ENCODE results near the gene PINLYP. TPM values are rescaled to one million over a fixed set of nuclear protein-coding genes. Genes with fewer than 3 reads are reported as not detected.
A peak's percentile ranks its signal among the peaks of the same experiment; 100 is the strongest.

Gene PINLYP
- total RNA-seq, 1 donor from 2014 or later, result 11.8 TPM

DNA sequence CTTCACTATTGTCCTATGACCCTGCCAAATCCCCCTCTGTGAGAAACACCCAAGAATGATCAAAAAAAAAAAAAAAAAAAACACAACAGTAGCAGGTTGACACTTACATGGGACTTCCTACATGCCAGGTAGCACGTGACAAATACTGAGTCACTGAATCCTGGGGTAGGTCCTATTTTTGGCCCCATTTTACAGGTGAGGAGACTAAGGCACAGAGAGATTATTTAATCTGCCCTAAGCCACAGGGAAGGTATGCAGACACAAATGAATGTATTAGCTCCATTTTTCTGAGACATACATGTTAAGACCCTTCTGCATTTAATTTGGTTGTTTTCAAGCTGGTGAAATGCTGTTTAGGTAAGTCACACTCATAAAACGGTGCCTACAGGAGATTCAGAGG, 26.9 kb upstream of the PINLYP start:
- DNase-seq (ENCODE audit: low spot score), result no peak

DNA sequence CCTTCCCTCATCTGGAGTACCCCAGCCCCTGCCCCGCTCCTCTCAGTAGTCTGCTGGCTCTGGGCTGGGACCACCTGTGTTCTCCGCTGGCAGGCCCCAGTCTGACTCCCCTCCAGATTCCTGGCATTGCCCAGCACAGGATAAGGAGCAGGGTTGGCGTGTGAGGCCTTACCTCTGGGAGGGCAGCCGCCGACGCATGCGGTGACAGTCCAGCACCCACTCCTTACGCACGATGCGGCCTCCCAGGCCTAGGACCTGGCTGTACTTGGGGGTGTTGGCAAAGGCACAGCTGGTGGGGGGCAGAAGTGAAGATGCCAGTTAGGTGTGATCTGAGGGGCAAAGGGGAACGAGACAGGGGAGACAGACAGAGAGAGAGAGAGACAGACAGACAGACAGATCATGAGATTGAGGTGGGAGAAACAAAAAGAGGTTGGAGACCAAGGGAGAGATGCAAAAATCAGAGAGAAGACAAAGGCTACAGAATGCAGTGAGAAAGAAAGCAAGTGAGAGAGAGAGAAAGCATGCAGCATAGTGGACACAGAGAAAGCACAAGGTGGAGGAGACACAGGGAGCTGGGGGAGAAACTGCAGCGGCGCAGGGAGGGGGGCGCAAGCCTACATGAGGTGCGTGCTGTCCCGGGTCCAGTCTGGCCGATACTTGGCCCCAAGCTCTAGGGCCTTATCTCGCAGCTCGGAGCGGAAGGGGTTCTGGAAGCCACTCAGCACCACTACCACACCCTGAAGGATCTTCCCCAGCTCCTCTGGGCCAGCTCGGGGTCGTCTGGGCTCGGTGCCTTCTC, 24.0 kb upstream of the PINLYP start:
- DNase-seq (ENCODE audit: low spot score), result no peak

DNA sequence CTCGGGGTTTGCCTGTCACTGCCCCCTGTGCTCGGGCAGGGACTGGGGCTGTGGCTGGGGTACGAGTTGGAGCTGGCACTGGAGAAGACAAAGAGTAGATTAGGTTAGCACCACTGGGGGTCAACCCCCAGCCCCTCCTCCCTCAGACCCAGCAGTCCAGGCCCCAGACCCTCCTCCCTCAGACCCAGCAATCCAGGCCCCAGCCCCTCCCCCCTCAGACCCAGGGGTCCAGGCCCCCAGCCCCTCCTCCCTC, 23.5 kb upstream of the PINLYP start:
- no peak for DNase-seq (ENCODE audit: low spot score)

GRCh38 chr19:43552616-43553015, 23.0 kb upstream of the PINLYP start:
- DNase-seq (ENCODE audit: low spot score), result no peak

GRCh38 chr19:43553656-43554055, 21.9 kb upstream of the PINLYP start:
- no peak for DNase-seq (ENCODE audit: low spot score)

GRCh38 chr19:43554317-43554895, 21.2 kb upstream of the PINLYP start:
- no peak for DNase-seq (ENCODE audit: low spot score)

GRCh38 chr19:43555185-43555770, 20.3 kb upstream of the PINLYP start:
- DNase-seq (ENCODE audit: low spot score), result peak; percentile 69

DNA sequence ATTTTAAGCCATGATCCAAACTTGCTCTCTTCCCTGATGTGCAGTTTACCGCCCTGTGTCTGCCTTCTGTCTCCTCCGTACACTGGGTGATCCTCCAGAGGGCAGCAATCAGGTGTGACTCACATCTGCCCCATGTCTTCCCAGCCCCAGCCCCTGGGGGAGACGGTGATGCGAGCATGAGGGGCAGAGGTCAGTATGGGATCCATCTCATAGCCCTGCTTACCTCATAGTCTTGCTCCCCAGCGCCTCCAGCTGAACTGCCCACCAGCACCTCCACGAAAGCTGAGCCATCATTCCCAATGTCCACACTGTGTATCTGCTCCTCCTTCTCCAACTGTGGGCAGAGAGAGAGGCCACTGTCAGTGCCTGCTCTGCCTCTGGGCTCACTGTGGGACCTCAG, 14.9 kb upstream of the PINLYP start:
- DNase-seq (ENCODE audit: low spot score), result no peak

DNA sequence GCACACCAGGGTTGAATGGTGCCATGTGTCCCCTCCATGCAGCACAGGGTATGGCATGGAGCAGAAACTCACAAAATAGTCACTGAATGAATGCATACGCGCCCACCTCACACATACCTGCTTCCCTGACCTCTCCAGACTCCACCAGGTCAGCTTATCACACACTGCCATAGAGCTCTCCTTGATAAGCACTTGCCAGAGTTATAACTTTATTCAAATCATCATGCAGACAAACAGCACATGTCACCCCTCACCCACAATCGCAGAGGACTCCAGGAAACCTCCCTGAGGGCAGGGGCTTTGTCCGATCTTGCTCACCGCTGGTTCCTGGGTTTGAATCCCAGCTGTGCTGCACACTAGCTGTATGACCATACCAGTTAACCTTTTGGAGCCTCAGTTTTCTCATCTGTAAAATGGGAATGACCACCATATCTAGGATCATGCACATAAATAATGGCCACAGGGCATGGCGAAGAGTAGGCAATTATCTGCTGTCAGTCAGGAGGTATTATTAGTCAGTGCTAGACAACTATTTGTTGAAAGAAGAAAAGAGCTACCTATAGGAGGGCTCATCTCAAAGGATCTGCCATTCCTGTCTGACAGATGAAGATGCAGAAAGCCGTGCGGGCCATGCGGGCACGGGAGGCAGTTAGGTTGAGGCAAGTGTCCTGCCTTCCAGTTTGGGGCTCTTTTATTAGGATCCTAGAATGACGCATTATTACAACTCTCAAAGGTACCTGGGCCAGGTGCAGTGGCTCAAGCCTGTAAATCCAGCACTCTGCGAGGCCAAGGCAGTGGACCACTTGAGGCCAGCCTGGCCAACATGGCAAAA, 14.2 kb upstream of the PINLYP start:
- DNase-seq (ENCODE audit: low spot score), result no peak

GRCh38 chr19:43562226-43562697, 13.3 kb upstream of the PINLYP start:
- no peak for DNase-seq (ENCODE audit: low spot score)

DNA sequence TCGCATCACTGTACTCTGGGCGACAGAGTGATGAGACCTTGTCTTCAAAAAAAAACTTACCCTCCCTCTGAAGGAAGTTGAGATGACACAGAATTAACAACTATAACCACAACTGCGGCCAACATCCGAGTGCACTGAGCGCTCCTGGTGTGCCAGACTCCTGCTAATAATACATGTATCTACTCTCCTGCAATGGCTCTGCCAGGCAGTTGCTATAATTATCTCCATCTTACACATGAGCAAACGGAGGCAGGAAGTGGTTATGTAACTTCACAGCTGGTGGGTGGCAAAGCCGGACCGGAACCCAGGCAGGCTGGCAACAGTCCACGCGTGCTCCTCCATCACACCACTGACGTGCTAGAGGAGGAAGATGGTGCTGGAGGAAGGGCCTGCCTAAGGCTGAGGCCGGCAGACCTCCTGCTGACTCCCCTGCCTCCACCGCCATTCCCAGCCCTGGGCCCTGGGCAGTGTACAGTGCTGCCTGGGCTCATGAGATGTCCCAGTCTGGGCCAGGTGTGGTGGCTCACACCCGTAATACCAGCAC, 12.8 kb upstream of the PINLYP start:
- DNase-seq (ENCODE audit: low spot score), result peak; percentile 76

GRCh38 chr19:43563816-43564457, 11.7 kb upstream of the PINLYP start:
- no peak for DNase-seq (ENCODE audit: low spot score)

- DNase-seq (ENCODE audit: low spot score), result no peak
Observed at GRCh38 chr19:43564800-43565199, 10.8 kb upstream of the PINLYP start.

DNA sequence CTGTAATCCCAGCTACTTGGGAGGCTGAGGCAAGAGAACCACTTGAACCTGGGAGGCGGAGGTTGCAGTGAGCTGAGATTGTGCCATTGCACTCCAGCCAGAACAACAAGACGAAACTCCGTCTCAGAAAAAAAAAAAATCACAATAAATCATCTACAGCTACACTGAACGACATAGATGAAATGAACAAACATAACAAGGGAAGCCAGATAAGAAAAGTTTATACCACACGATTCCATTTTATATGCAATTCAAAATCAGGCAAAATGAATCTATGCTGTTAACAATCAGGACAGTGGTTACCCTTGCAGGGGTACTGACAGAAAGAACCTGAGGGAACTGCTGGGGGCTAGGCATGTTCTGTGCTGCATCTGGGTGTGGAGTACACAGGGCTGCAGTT, 5.9 kb upstream of the PINLYP start:
- no peak for DNase-seq (ENCODE audit: low spot score)

GRCh38 chr19:43570174-43570791, 5.3 kb upstream of the PINLYP start:
- no peak for DNase-seq (ENCODE audit: low spot score)

DNA sequence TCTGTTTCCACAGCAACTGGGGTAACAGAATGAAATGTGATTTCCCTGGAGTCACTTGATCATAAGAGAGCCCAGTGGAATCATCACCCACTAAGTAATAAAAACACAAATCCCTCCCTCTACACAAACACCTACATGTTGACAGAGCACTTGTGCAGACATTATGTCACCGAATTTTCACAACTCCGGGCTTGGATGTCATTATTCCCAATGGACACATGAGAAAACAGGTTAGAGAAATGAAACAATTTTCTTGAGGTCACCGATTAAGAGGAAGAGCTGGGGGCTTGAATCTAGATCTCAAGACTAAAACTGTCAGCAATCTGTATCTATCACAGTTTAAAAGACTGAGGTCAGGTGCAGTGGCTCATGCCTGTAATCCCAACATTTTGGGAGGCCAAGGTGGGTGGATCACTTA, 3.4 kb upstream of the PINLYP start:
- DNase-seq (ENCODE audit: low spot score), result no peak

- DNase-seq (ENCODE audit: low spot score), result no peak
Observed at GRCh38 chr19:43574424-43575155, 1.0 kb upstream of the PINLYP start.

DNA sequence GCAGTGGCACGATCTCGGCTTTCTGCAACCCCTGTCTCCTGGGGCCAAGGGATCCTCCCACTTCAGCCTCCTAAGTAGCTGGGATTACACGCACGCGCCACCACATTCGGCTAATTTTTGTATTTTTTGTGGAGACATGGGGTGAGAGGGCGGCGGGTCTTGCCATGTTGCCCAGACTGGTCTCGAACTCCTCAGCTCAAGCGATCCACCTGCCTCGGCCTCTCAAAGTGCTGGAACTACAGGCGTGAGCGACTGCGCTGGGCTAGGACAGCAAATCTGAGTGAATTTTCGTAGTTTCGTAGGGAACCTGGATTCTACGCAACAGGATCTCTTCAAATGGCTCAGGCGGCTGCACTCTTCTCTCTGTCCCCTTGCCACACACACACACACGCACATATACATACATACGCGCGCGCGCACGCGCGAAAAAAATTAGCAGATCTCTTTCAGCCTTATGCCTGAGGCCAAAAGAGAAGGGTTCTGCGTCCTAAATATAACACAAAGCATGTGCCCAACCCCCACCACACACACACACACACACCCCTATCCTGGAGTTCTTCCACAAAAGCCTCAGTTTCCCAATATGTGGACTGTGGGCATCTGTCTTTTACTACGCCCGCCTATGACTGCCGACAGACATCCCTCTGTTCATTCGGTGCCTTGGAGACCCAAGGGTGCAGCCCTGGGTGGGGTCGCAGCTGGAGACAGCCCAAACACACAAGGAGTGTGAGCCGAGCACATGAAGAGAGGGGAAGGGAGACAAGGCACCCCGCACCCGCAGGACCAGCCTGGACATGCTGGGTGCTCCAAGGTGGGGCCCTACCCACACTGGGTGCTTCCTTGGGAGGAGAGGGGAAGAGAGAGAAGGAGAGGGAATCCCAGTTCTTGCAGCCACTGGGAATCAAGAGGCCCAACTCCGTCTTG, 616 bp downstream of the PINLYP start:
- no peak for DNase-seq (ENCODE audit: low spot score)

- DNase-seq (ENCODE audit: low spot score), result no peak
Observed at GRCh38 chr19:43578787-43579186, 3.2 kb downstream of the PINLYP start.
